Amniotic epithelial cell (primary cell): ENCODE data around the gene FGD5.

ENCODE experiments used
- DNase-seq: peaks from one replicate; pipeline ENCODE4 v3.0.0-alpha.2; 2010; ENCODE audit warnings: low read depth

Gene FGD5

GRCh38 chr3:14909250-14909649 lies 90.5 kb downstream of the FGD5 start:
- DNase-seq: no peak

DNA sequence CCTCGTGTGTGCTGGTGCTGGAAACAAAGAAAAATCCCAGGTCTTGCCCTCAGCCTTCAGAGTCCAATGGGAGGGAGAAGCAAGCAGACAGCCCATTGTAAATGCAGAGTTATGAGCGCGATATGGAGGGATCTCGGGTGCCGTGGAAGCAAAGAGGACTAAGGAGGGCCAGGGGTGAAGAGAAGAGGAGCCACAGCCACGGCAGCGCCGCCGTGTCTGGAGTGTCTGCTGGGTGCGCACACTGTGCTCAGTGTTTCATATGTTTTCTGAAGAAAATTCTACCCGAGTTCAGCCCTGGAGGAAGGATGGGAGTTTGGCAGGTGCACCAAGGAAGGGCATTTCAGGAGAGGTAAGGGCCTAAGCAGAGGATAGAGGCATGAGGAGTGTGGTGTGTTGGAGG lies 92.9 kb downstream of the FGD5 start:
- no peak for DNase-seq

- no peak for DNase-seq
These were observed 94.5 kb downstream of the FGD5 start for GRCh38 chr3:14913071-14913925.

- no peak for DNase-seq
These were observed 95.4 kb downstream of the FGD5 start for GRCh38 chr3:14913926-14914778.

- DNase-seq: no peak
These were observed 96.0 kb downstream of the FGD5 start for GRCh38 chr3:14914779-14915117.

- DNase-seq: no peak
These were observed 97.0 kb downstream of the FGD5 start for GRCh38 chr3:14915636-14916222.

DNA sequence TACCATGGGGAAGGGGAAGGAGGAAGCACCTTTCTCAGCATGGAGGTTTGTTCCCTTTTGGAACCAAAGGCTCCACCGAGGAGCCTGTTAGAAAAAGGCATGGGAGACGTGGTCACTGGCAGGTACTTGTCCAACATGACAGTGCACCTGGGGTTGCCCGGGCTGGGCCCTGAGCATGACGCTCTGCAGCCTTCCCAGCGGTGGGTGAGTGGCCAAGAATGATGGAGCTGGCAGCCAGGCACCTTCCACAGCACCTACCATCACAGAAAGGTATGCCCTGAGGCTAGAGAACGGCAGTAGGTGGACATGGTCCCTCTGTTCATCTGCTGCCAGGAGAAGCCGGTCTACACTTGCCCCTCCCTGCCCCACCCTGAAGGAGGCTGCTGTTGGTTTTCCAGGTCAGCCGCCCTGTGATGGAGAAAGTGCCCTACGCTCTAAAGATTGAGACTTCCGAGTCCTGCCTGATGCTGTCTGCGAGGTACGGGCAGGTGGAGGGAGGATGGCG lies 99.6 kb downstream of the FGD5 start:
- no peak for DNase-seq

GRCh38 chr3:14920536-14920935 lies 101.8 kb downstream of the FGD5 start:
- DNase-seq: no peak

- peak; percentile 73 for DNase-seq
These were observed 102.4 kb downstream of the FGD5 start for GRCh38 chr3:14921034-14921616.

GRCh38 chr3:14921811-14922705 lies 103.3 kb downstream of the FGD5 start:
- no peak for DNase-seq

- DNase-seq: no peak
These were observed 104.1 kb downstream of the FGD5 start for GRCh38 chr3:14922863-14923262.

GRCh38 chr3:14923476-14923875 lies 104.7 kb downstream of the FGD5 start:
- DNase-seq: no peak

DNA sequence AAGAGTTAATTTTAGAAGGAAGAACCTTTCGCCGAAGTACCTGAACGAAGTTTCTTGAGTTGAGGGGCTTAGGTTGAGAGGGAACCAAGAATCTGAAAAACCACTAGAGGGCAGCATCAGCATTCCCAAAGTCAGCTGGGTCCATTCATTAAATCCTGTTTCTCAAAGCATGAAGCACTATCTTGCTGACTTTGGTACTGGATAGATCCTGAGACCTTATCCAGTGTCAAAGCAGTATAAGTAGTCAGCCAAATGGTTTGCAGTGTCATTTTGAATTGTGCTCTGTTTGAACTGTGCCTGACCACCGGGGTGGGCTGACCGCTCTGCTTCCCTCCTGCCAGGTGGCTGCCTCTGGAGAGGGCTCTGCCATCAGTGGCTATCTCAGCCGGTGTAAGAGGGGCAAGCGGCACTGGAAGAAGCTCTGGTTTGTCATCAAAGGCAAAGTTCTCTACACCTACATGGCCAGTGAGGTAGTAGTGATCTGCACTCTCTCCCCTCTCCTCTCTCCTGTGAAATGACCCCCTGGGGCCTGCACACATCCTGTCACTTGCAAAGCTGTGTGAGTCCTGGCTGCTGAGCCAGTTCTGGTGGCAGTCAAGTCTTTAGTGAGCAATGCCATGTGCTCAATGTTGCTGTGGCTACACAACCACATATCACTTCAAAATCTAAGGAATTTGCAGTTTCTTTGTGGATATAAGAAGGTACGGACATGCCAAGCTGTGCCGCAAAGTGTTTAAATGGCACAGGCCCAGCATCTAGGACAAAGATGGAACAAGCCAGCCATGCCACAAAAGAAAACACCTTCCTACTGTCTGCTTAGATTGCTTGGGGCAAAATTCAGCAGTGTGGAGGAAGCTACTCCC lies 107.2 kb downstream of the FGD5 start:
- DNase-seq: peak; percentile 68

DNA sequence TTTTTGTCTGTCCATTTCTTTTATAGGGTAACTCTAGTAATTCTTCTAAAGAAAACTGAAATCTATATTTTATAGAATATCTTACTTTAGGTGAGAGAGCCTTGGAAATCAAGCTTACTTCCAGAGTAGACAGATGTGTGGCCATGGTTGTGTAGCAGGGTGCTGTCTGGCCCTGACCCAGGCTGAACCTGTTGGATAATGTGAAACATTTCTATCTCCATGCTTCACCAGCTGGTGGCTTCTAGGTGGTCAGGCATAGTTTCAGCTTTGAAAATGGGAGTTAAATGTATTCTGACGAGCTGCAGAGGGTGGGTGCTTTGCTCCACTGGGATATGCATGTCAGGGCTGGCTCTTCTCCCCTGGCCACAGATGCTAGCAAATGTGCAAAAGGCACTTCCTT lies 107.8 kb downstream of the FGD5 start:
- DNase-seq: no peak

- no peak for DNase-seq
These were observed 108.5 kb downstream of the FGD5 start for GRCh38 chr3:14927308-14927707.

DNA sequence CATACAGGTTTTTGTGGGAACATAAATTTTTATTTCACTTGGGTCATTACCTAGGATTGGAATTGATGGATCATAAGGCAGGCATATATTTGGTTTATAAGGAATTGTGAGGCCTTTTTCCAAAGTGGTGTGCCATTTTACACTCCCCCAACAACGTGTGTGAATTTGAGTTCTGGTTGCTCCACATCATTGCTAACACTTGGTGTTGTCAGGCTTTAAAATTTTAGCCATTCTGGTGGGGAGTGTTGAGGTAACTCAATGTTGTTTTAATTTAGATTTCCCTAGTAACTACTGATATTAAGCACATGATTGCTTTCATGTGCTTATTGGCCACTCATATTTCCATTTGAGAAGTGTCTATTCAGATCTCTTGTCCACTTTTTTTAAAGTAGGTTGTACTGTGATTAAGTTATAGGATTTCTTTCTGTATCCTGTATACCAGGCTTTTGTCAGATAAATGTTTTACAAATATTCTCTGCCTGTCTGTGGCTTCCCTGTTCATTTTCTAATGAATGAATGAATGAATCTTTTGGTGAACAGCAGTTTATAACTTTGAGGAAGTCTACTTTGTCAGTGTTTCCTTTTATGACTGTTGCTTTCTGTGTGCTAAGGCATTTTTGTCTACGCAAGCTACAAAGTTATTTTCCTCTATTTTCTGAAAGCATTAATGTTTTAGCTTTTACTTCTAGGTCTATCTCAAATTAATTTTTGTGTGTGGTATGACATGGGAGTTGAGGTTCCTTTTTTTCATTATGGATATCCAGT lies 110.7 kb downstream of the FGD5 start:
- DNase-seq: no peak

- no peak for DNase-seq
These were observed 115.2 kb downstream of the FGD5 start for GRCh38 chr3:14933820-14934425.

GRCh38 chr3:14935592-14936345 lies 117.0 kb downstream of the FGD5 start:
- no peak for DNase-seq
